GM18868 (cell line): ENCODE measurements around the gene DPEP2NB.

Experiments used
- ATAC-seq: cut with Tn5 transposase; IDR thresholded peaks from one replicate; pipeline ENCODE4 v1.9.1; 2021; ENCODE audit warnings: mild to moderate bottlenecking, moderate library complexity; ENCODE audit not compliant: unreplicated experiment

Gene DPEP2NB

DNA sequence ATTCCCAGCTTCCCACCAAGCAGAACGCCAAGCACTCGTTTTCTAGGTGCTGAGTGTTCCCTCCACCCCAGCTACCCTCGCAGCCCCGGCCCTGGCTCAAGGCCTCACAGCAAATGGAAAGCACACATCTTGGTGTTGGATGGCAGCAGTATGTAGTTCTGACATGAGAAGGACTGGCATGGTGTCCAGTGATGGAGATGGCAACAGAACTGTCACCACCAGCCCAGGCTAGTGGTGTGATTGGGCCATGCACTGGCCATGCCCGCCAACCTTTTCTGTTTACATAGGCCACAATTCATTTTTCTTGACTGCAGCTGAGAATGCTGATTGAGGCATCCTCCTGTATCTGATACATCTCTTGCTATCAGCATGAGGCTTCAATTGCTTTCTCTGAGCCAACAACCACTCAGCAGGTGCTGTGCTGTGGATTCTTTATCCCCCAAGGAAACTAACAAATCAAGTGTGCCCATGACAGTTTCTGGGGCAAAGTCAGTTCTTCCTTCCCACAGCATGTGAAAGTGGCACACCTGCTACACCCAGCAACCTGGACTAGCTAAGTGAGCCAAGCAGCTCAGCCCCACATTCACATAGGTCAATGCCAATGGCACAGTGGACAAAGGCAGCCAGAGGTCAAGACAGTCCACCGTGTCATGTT, 51.1 kb downstream of the DPEP2NB start:
- no peak for ATAC-seq

DNA sequence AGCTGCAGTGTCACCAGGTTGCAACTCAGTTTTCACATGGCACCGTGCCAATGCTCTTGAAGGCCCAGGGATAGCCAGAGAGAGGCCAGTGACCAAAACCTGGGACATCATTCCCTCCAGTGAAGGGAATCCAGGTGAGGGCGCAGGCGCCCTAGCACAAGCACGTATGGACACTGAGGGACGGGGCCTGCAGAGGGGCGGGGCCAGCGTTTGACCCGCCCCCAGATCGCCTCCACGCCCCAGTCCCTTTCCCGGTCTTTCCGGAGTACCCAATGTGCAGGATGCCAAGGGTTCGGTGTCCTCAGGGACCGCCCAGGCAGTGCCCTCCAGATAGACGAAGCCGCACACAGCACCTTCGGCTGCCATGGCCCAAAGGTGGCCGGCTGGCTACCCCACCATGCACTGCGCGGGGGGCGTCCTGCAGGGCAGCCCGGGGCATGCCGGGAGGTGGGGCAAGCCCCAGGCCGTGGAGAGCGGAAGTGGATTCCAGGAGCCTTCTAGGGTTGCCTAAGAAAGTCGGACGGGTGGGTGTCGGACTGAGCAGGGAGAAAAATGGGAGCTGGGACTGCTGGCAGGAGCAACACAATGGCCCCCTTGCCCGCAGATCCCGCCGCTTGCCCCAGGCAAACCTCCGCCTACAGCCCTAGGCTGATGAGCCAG, 51.9 kb downstream of the DPEP2NB start:
- no peak for ATAC-seq
